H9 (cell line): ENCODE measurements around the gene DLL4. TPM values are rescaled to one million over a fixed set of nuclear protein-coding genes. Genes with fewer than 3 reads are reported as not detected.

ENCODE experiments used
- DNase-seq: peaks from one replicate; pipeline ENCODE4 v3.0.0-alpha.2; 2017
- H2AFZ ChIP-seq: one replicate; pipeline ENCODE4 v1.6.1; 2013; ENCODE audit warnings: mild to moderate bottlenecking, low read length, control low read depth, moderate library complexity
- H2AK5ac ChIP-seq: 2 replicates; pipeline ENCODE4 v1.6.1; 2013; ENCODE audit warnings: low read length, control low read depth, mixed read lengths; ENCODE audit not compliant: insufficient read length
- H2BK120ac ChIP-seq: one replicate; pipeline ENCODE4 v1.6.1; 2013; ENCODE audit warnings: low read depth, mild to moderate bottlenecking, low read length, control low read depth, inconsistent platforms; ENCODE audit not compliant: poor library complexity, severe bottlenecking
- H2BK12ac ChIP-seq: 2 replicates; pipeline ENCODE4 v1.6.1; 2013; ENCODE audit warnings: low read length, control low read depth, mixed read lengths, low read depth; ENCODE audit not compliant: insufficient read length
- H2BK15ac ChIP-seq: 2 replicates; pipeline ENCODE4 v1.6.1; 2013; ENCODE audit warnings: low read depth, low read length, control low read depth
- H2BK20ac ChIP-seq: one replicate; pipeline ENCODE4 v1.6.1; 2013; ENCODE audit warnings: low read depth, mild to moderate bottlenecking, low read length, control low read depth, inconsistent platforms; ENCODE audit not compliant: poor library complexity, severe bottlenecking
- H2BK5ac ChIP-seq: 2 replicates; pipeline ENCODE4 v1.6.1; 2013; ENCODE audit warnings: low read length, control low read depth, mixed read lengths; ENCODE audit not compliant: insufficient read length
- H3K14ac ChIP-seq: 2 replicates; pipeline ENCODE4 v1.6.1; 2013; ENCODE audit warnings: low read length, control low read depth; ENCODE audit not compliant: insufficient read depth
- H3K18ac ChIP-seq: 2 replicates; pipeline ENCODE4 v1.6.1; 2013; ENCODE audit warnings: low read depth, mild to moderate bottlenecking, mixed read lengths, low read length, control low read depth; ENCODE audit not compliant: insufficient read length
- H3K23ac ChIP-seq: 2 replicates; pipeline ENCODE4 v1.6.1; 2013; ENCODE audit warnings: low read length, control low read depth, mixed read lengths, low read depth; ENCODE audit not compliant: insufficient read length
- H3K23me2 ChIP-seq: 2 replicates; pipeline ENCODE4 v1.6.1; 2013; ENCODE audit warnings: low read depth, mild to moderate bottlenecking, mixed read lengths, low read length, control low read depth; ENCODE audit not compliant: insufficient read length, poor library complexity, severe bottlenecking
- H3K27ac ChIP-seq: 2 replicates; pipeline ENCODE4 v1.5.1; 2013; ENCODE audit warnings: low read length, control low read depth, mixed read lengths, low read depth; ENCODE audit not compliant: insufficient read length
- H3K27me3 ChIP-seq: 2 replicates; pipeline ENCODE4 v1.6.1; 2013; ENCODE audit warnings: low read length, control low read depth, inconsistent platforms; ENCODE audit not compliant: insufficient read depth
- H3K4ac ChIP-seq: 2 replicates; pipeline ENCODE4 v1.6.1; 2013; ENCODE audit warnings: low read depth, mild to moderate bottlenecking, control low read depth, inconsistent platforms, low read length, moderate library complexity
- H3K4me1 ChIP-seq: 2 replicates; pipeline ENCODE4 v1.6.1; 2013; ENCODE audit warnings: low read length, control low read depth, inconsistent platforms; ENCODE audit not compliant: insufficient read depth
- H3K4me2 ChIP-seq: 2 replicates; pipeline ENCODE4 v1.6.1; 2013; ENCODE audit warnings: low read length, control low read depth, mixed read lengths; ENCODE audit not compliant: insufficient read length, insufficient read depth
- H3K56ac ChIP-seq: 2 replicates; pipeline ENCODE4 v1.6.1; 2013; ENCODE audit warnings: low read depth, mild to moderate bottlenecking, mixed read lengths, low read length, control low read depth; ENCODE audit not compliant: insufficient read length
- H3K79me1 ChIP-seq: 2 replicates; pipeline ENCODE4 v1.6.1; 2013; ENCODE audit warnings: low read depth, mild to moderate bottlenecking, moderate library complexity, low read length, control low read depth, inconsistent platforms; ENCODE audit not compliant: insufficient read depth, poor library complexity, severe bottlenecking
- H3K79me2 ChIP-seq: 2 replicates; pipeline ENCODE4 v1.6.1; 2013; ENCODE audit warnings: low read length, control low read depth, inconsistent platforms; ENCODE audit not compliant: insufficient read depth
- H3K9ac ChIP-seq: 2 replicates; pipeline ENCODE4 v1.6.1; 2013; ENCODE audit warnings: low read length, control low read depth, mixed read lengths; ENCODE audit not compliant: insufficient read length; ENCODE audit errors: extremely low read depth
- H3K9me3 ChIP-seq: one replicate; pipeline ENCODE4 v1.6.1; 2013; ENCODE audit warnings: low read depth, low read length, inconsistent platforms; ENCODE audit not compliant: control insufficient read depth
- H3T11ph ChIP-seq: one replicate; pipeline ENCODE4 v1.6.1; 2013; ENCODE audit warnings: mild to moderate bottlenecking, low read length, control low read depth, inconsistent platforms
- H4K20me1 ChIP-seq: one replicate; pipeline ENCODE4 v1.6.1; 2013; ENCODE audit not compliant: control insufficient read depth, insufficient read length, insufficient read depth
- H4K5ac ChIP-seq: 2 replicates; pipeline ENCODE4 v1.6.1; 2013; ENCODE audit warnings: low read depth, mild to moderate bottlenecking, mixed read lengths, low read length, control low read depth; ENCODE audit not compliant: insufficient read length
- H4K8ac ChIP-seq: replicated peaks from 2 replicates; pipeline ENCODE4 v1.6.1; 2013; ENCODE audit warnings: low read length, control low read depth, mixed read lengths, low read depth; ENCODE audit not compliant: insufficient read length
- H4K91ac ChIP-seq: 2 replicates; pipeline ENCODE4 v1.6.1; 2013; ENCODE audit warnings: low read depth, mild to moderate bottlenecking, moderate library complexity, mixed read lengths, low read length, control low read depth; ENCODE audit not compliant: insufficient read length
- H3K27ac Mint-ChIP-seq, 3 experiments: 2 replicates in 2 of 3; 3 replicates in 1 of 3; pipeline ENCODE4 v1.8.0; 2020 to 2021; ENCODE audit warnings: mixed read lengths in 3 of 3, mild to moderate bottlenecking in 1 of 3, moderate library complexity in 1 of 3
- H3K27me3 Mint-ChIP-seq: 2 replicates; pipeline ENCODE4 v1.8.0; 2021; ENCODE audit warnings: low read depth, mild to moderate bottlenecking, moderate library complexity, mixed read lengths
- H3K36me3 Mint-ChIP-seq, 3 experiments: 2 replicates in 2 of 3; 3 replicates in 1 of 3; pipeline ENCODE4 v1.8.0; 2020 to 2021; ENCODE audit warnings: low read depth in 3 of 3, mixed read lengths in 3 of 3; ENCODE audit not compliant: insufficient read depth in 1 of 3
- H3K4me1 Mint-ChIP-seq, 2 experiments: 2 replicates each; pipeline ENCODE4 v1.8.0; 2020; ENCODE audit warnings: mixed read lengths in 2 of 2
- H3K4me3 Mint-ChIP-seq, 2 experiments: 2 replicates in 1 of 2; 3 replicates in 1 of 2; pipeline ENCODE4 v1.8.0; 2020 to 2021; ENCODE audit warnings: mild to moderate bottlenecking in 2 of 2, mixed read lengths in 2 of 2, moderate library complexity in 1 of 2
- H3K9me3 Mint-ChIP-seq, 2 experiments: 2 replicates in 1 of 2; 3 replicates in 1 of 2; pipeline ENCODE4 v1.8.0; 2020; ENCODE audit warnings: mild to moderate bottlenecking in 2 of 2, mixed read lengths in 2 of 2, moderate library complexity in 1 of 2
- WGBS: extraction: QIAGEN DNeasy Blood & Tissue Kit; methylation state at CpG from one replicate; pipeline ENCODE4 v1.1.7; 2013; ENCODE audit warnings: missing lambda C conversion rate, low lambda C conversion rate, mixed read lengths; ENCODE audit not compliant: insufficient read length; ENCODE audit errors: extremely low coverage; 5-methylcytosine and 5-hydroxymethylcytosine counted together
- total RNA-seq: library from RNA; stranded (reverse); gene quantifications from 2 replicates; pipeline ENCODE4 v1.2.1, GENCODE V29; 2021
- TF ChIP-seq, protein P1 (sequence below): fragments of 200-600 bp; sonication (generic); conservative IDR thresholded peaks from 3 replicates; pipeline ENCODE4 v1.8.0; 2021; ENCODE audit warnings: antibody characterized with exemption, mild to moderate bottlenecking

Gene DLL4
- total RNA-seq, 1 experiment from 2014 or later, result 0.28 TPM

DNA sequence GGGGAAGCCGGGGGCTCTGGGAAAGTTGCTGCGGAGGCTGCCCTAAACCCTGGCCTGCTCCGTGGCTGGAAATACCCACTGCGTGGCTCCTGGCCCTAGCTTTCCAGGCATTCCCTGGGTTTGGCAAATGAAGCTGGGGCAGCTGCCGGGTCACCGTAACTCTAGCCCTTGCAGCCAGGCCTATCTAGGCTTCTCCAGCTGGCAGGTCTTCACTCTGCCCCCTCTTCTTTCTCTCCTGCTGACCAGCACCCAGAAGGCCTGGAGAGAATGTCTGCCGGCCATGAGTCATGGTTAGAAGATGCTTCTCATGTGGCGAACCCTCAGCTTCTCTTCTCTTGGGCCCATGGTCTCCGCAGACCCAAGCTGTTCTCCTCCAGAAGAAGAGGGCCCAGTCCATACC, 5.6 kb upstream of the DLL4 start:
- peaks cover 15% of the 10 kb centered on the region for H3K23me2 ChIP-seq
- H3T11ph ChIP-seq, result no peak overlapping the region
- no peak overlapping the region for H4K8ac ChIP-seq
- no peaks in the 10 kb centered on the region for H3K9me3 ChIP-seq
- H2AK5ac ChIP-seq, result no peak overlapping the region
- H2BK12ac ChIP-seq, result no peak overlapping the region
- H3K56ac ChIP-seq, result no peak overlapping the region
- Mint-ChIP-seq H3K4me3 (no peak overlapping the region), H3K9me3 (peaks cover 3% of the 10 kb centered on the region in 2 experiments; a peak in 4 of 5 replicates), H3K36me3 (no peaks in the 10 kb centered on the region; a peak in 1 of 7 replicates), H3K27me3 (peaks cover 100% of the 10 kb centered on the region), H3K4me1 (peaks cover 13 to 17% of the 10 kb centered on the region in 2 experiments), H3K27ac (no peak overlapping the region; a peak in 1 of 7 replicates)
- TF ChIP-seq, protein P1, sequence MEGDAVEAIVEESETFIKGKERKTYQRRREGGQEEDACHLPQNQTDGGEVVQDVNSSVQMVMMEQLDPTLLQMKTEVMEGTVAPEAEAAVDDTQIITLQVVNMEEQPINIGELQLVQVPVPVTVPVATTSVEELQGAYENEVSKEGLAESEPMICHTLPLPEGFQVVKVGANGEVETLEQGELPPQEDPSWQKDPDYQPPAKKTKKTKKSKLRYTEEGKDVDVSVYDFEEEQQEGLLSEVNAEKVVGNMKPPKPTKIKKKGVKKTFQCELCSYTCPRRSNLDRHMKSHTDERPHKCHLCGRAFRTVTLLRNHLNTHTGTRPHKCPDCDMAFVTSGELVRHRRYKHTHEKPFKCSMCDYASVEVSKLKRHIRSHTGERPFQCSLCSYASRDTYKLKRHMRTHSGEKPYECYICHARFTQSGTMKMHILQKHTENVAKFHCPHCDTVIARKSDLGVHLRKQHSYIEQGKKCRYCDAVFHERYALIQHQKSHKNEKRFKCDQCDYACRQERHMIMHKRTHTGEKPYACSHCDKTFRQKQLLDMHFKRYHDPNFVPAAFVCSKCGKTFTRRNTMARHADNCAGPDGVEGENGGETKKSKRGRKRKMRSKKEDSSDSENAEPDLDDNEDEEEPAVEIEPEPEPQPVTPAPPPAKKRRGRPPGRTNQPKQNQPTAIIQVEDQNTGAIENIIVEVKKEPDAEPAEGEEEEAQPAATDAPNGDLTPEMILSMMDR, result no peak
- no peak overlapping the region for H2AFZ ChIP-seq
- no CpG with 5 or more reads among the region's 9 CpGs for WGBS
- H3K14ac ChIP-seq, result no peak overlapping the region
- no peak overlapping the region for H4K91ac ChIP-seq
- no peaks in the 10 kb centered on the region for H4K20me1 ChIP-seq
- H3K79me2 ChIP-seq, result no peaks in the 10 kb centered on the region
- H3K4me2 ChIP-seq, result no peak overlapping the region
- H3K4ac ChIP-seq, result no peak overlapping the region
- H3K4me1 ChIP-seq, result peaks cover 3% of the 10 kb centered on the region; the same call in 1 of the 2 replicates
- no peak overlapping the region for H2BK20ac ChIP-seq
- no peak overlapping the region for H3K18ac ChIP-seq
- no peak overlapping the region for H4K5ac ChIP-seq
- peaks cover 43% of the 10 kb centered on the region for H3K27me3 ChIP-seq
- no peak overlapping the region for H2BK15ac ChIP-seq
- H3K9ac ChIP-seq, result no peak overlapping the region
- H2BK5ac ChIP-seq, result no peak overlapping the region
- H3K27ac ChIP-seq, result no peak overlapping the region
- no peak overlapping the region for H2BK120ac ChIP-seq
- no peak for DNase-seq
- no peaks in the 10 kb centered on the region for H3K79me1 ChIP-seq
- H3K23ac ChIP-seq, result no peak overlapping the region
